ENCODE measurements around the gene NKIRAS2. TPM values are rescaled to one million over a fixed set of nuclear protein-coding genes. Genes with fewer than 3 reads are reported as not detected.
"Not testable (repeated sequence)": the region's sequence is repeated elsewhere in the genome, so short reads cannot be mapped to it uniquely, and the experiment has no call there.

NKIRAS2 gene
- total RNA-seq, 1 donor from 2014 or later, result 60.2 TPM

DNA sequence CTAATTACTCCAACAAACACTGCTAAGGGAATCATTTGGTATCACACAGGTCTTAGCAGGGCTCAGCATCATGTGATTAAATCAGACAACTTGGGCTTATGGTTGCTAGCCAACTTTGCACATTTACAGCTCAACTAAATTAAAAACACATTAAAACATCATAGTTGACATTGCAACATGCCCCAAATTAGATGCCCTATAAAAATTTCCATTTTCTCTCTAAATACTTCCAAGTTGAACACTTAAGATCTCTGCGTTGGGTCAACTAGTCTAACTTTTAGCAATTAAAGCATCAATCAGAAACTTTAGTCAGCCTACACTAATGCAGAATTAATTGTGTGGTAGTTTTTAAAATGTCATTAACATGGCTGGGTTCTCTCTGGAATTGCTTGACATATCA, 14.7 kb upstream of the NKIRAS2 start:
- no peaks in the 10 kb centered on the region for H3K9me3 Mint-ChIP-seq
- no peaks in the 10 kb centered on the region for H3K27me3 Mint-ChIP-seq (ENCODE audit: low read depth)
- DNase-seq (ENCODE audit: low read depth, low spot score), result no peak
- peaks cover 6% of the 10 kb centered on the region for H3K36me3 Mint-ChIP-seq (ENCODE audit: low read depth)
- H3K27ac Mint-ChIP-seq (ENCODE audit: unreplicated experiment), result no peak overlapping the region
- no peak overlapping the region for H3K4me3 Mint-ChIP-seq
- TF ChIP-seq, protein P1, sequence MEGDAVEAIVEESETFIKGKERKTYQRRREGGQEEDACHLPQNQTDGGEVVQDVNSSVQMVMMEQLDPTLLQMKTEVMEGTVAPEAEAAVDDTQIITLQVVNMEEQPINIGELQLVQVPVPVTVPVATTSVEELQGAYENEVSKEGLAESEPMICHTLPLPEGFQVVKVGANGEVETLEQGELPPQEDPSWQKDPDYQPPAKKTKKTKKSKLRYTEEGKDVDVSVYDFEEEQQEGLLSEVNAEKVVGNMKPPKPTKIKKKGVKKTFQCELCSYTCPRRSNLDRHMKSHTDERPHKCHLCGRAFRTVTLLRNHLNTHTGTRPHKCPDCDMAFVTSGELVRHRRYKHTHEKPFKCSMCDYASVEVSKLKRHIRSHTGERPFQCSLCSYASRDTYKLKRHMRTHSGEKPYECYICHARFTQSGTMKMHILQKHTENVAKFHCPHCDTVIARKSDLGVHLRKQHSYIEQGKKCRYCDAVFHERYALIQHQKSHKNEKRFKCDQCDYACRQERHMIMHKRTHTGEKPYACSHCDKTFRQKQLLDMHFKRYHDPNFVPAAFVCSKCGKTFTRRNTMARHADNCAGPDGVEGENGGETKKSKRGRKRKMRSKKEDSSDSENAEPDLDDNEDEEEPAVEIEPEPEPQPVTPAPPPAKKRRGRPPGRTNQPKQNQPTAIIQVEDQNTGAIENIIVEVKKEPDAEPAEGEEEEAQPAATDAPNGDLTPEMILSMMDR (conservative IDR thresholded peaks at IDR 0.05), result no peak
- H3K4me1 Mint-ChIP-seq, result peaks cover 39% of the 10 kb centered on the region

DNA sequence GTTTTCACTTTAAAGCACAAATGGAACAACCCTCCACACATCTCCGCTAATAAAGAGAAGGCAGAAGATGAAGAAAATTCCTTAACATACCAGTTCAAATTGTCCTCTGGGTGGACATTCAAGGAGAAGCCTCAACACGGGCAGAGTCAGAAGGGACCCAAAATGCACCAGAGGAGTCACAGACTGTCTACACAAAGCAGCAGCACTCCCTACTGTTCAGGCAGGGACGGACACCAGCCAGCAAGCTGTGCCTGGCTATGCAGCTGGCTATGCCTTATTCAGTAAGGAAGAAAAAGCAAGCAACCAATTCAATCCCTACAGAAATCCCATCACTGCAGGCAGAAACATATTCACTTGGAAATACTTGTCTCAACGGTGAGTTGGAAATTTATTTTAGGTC, 10.7 kb upstream of the NKIRAS2 start:
- Mint-ChIP-seq H3K27me3 (ENCODE audit: low read depth) (no peaks in the 10 kb centered on the region), H3K27ac (ENCODE audit: unreplicated experiment) (no peak overlapping the region), H3K4me1 (peaks cover 49% of the 10 kb centered on the region)

DNA sequence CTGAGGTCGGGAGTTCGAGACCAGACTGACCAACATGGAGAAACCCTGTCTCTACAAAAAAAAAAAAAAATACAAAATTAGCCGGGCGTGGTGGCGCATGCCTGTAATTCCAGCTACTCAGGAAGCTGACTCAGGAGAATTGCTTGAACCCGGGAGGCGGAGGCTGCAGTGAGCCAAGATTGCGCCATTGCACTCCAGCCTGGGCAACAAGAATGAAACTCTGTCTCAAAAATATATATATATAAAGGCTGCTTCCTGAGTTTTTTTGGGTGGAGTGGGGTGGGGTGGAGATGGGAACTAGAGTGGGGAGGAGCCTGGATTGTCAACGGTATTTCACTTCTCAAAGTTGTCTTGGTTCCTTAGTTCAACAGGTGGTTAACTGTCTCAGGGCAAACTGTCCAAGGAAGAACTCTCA, 9.6 kb upstream of the NKIRAS2 start:
- Mint-ChIP-seq H3K4me1 (peaks cover 45% of the 10 kb centered on the region), H3K4me3 (peak overlapping the region; percentile 2)
- H3K27me3 Mint-ChIP-seq (ENCODE audit: low read depth); DNase-seq (ENCODE audit: low read depth, low spot score); H3K36me3 Mint-ChIP-seq (ENCODE audit: low read depth); H3K27ac Mint-ChIP-seq (ENCODE audit: unreplicated experiment); H3K9me3 Mint-ChIP-seq: not testable (repeated sequence)

More for the DNA sequence above, 10.7 kb upstream of the NKIRAS2 start:
- Mint-ChIP-seq H3K9me3 (no peaks in the 10 kb centered on the region), H3K36me3 (ENCODE audit: low read depth) (peaks cover 6% of the 10 kb centered on the region), H3K4me3 (no peak overlapping the region)
- DNase-seq (ENCODE audit: low read depth, low spot score), result no peak
- TF ChIP-seq, protein P1 (conservative IDR thresholded peaks at IDR 0.05), result peak; percentile 17

DNA sequence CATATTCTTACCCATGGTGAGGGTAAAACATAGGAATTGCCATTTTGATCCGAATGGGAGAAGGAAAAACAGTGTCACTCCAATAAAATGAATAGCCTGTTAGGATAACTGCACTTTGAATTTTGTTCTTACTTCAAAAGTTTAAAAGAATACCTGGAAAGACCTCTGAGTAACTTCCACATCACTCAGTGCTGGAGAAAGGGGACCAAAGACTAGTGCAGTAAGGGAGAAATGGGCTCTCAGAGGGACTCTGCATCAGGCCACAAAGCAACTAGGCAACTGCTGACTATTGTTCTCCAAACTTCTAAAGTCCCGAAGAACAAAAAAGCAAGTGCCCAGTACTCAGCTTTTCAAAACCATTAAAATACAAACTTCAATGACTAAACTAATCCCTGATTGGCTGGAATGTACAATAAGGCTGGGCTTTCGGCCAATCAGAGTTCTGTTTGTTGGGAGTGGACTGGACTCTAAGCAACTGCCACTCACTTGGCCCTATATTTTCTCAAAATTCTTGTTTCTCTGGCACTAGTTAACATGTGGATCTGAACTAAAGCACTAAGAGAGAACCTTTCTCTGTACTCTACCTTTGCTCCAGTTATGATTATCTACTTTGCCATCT, 8.9 kb upstream of the NKIRAS2 start:
- no peaks in the 10 kb centered on the region for H3K27me3 Mint-ChIP-seq (ENCODE audit: low read depth)
- H3K4me3 Mint-ChIP-seq, result peak overlapping the region; percentile 17
- no peak for DNase-seq (ENCODE audit: low read depth, low spot score)
- no peaks in the 10 kb centered on the region for H3K9me3 Mint-ChIP-seq
- H3K36me3 Mint-ChIP-seq (ENCODE audit: low read depth), result peaks cover 6% of the 10 kb centered on the region
- H3K4me1 Mint-ChIP-seq, result peaks cover 50% of the 10 kb centered on the region
- H3K27ac Mint-ChIP-seq (ENCODE audit: unreplicated experiment), result no peak overlapping the region
- TF ChIP-seq, protein P1 (conservative IDR thresholded peaks at IDR 0.05), result no peak

DNA sequence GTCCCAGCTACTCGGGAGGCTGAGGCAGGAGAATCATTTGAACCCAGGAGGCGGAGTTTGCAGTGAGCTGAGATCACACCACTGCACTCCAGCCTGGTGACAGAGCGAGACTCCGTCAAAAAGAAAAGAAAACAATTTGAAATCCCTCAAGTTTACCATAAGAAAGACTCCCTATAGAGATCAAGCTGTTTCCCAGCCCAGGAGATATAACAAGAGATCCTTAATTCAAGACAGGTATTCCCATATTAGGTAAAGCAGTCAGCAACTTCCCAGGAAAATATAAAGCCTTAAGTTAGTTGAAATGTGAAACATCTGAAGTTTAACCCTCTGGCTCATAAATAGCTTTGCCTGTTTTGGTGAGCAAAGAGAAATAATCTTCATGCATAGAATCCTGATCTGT, 7.5 kb upstream of the NKIRAS2 start:
- H3K27me3 Mint-ChIP-seq (ENCODE audit: low read depth); H3K36me3 Mint-ChIP-seq (ENCODE audit: low read depth); H3K9me3 Mint-ChIP-seq; DNase-seq (ENCODE audit: low read depth, low spot score); H3K27ac Mint-ChIP-seq (ENCODE audit: unreplicated experiment): not testable (repeated sequence)
- H3K4me1 Mint-ChIP-seq, result peaks cover 55% of the 10 kb centered on the region
- peak overlapping the region; percentile 51 for H3K4me3 Mint-ChIP-seq

DNA sequence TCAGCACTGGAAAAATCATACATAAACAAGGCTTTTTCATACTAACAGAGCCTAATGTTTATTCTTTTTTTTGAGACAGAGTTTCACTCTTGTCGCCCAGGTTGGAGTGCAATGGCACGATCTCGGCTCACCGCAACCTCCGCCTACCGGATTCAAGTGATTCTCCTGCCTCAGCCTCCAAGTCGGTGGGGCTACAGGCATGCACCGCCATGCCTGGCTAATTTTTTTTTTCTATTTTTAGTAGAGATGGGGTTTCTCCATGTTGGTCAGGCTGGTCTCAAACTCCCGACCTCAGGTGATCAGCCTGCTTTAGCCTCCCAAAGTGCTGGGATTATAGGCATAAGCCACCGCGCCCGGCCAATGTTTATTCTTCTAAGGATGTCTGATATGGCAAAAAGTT, 6.2 kb upstream of the NKIRAS2 start:
- Mint-ChIP-seq H3K4me1 (peaks cover 67% of the 10 kb centered on the region), H3K4me3 (peak overlapping the region; percentile 71)
- DNase-seq (ENCODE audit: low read depth, low spot score); H3K27ac Mint-ChIP-seq (ENCODE audit: unreplicated experiment); H3K27me3 Mint-ChIP-seq (ENCODE audit: low read depth); H3K36me3 Mint-ChIP-seq (ENCODE audit: low read depth); H3K9me3 Mint-ChIP-seq: not testable (repeated sequence)

DNA sequence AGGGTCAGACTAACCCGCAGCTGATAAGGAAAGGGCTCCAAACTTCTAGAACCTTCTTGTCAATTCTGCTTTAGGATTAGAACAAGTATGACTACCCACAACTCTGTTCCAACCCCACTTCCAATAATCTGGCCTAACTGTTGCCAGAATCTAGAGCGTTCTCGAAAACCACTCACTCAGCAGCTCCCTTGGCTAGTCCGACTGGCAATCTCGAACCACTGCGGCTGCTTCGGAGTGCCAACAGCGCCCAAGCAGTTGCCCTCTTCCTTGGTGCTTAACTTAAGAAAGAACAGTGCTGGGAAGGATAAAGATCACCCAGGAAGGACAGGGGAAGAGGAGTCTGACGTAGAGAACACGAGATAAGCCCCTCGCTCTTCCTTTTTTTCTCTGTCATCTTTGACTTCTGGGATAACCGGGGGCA, 3.5 kb upstream of the NKIRAS2 start:
- peaks cover 68% of the 10 kb centered on the region for H3K4me1 Mint-ChIP-seq
- H3K27me3 Mint-ChIP-seq (ENCODE audit: low read depth), result no peaks in the 10 kb centered on the region
- H3K4me3 Mint-ChIP-seq, result peak overlapping the region; percentile 97
- no peak for DNase-seq (ENCODE audit: low read depth, low spot score)
- H3K27ac Mint-ChIP-seq (ENCODE audit: unreplicated experiment), result peak overlapping the region; percentile 99
- H3K9me3 Mint-ChIP-seq, result peaks cover 3% of the 10 kb centered on the region
- TF ChIP-seq, protein P1 (conservative IDR thresholded peaks at IDR 0.05), result no peak
- H3K36me3 Mint-ChIP-seq (ENCODE audit: low read depth), result peaks cover 7% of the 10 kb centered on the region

Measured in neural crest cell (in vitro differentiated cells).